Measurements from ENCODE around the gene NECTIN4. TPM values are rescaled to one million over a fixed set of nuclear protein-coding genes. Genes with fewer than 3 reads are reported as not detected.

The NECTIN4 gene
- total and polyA plus RNA-seq, 10 of the 15 experiments (the other 5 are each of a cell fraction or from before 2014, with no cell fraction given) = 2.8 to 8.7 (median 3.7) TPM

- TF ChIP-seq PRDM15 (CRISPR knock-in tag; IDR thresholded peaks at IDR 0.05) (no peak), MAX (IDR thresholded peaks at IDR 0.05; ENCODE audit: low read depth, low read length) (no peak), EGR1 (IDR thresholded peaks at IDR 0.05; ENCODE audit: borderline replicate concordance in 1 of 2, low read depth in 2 of 2, low read length in 2 of 2) (0 out of 3 replicates have a peak, but pooled peaks of 1 of the 2 experiments have one; percentile 5), NKRF (conservative IDR thresholded peaks at IDR 0.05) (no peak), PML (IDR thresholded peaks at IDR 0.05; ENCODE audit: low read length) (peak; percentile 54; the same call in 1 of the 2 replicates), SUZ12 (IDR thresholded peaks at IDR 0.05; ENCODE audit: unreplicated experiment) (no peak), MTA3 (IDR thresholded peaks at IDR 0.05; ENCODE audit: borderline replicate concordance, low read length) (peak; percentile 88; the same call in 1 of the 2 replicates), CEBPB (IDR thresholded peaks at IDR 0.05; ENCODE audit: borderline replicate concordance in 1 of 2, low read depth in 2 of 2, low read length in 2 of 2) (no peak), ATF3 (IDR thresholded peaks at IDR 0.05; ENCODE audit: borderline replicate concordance, extremely low read depth, low read depth, low read length) (no peak), SKIL (IDR thresholded peaks at IDR 0.05; ENCODE audit: low read depth, poor library complexity, severe bottlenecking) (no peak), CREB1 (IDR thresholded peaks at IDR 0.05; ENCODE audit: low read depth) (peak; percentile 72), IRF4 (IDR thresholded peaks at IDR 0.05; ENCODE audit: low read depth, low read length) (no peak), ZSCAN29 (IDR thresholded peaks at IDR 0.05) (no peak), STAT3 (IDR thresholded peaks at IDR 0.05; ENCODE audit: low read depth, low read length) (no peak), ATF7 (IDR thresholded peaks at IDR 0.05; ENCODE audit: low read depth) (peak; percentile 46), RUNX3 (IDR thresholded peaks at IDR 0.05; ENCODE audit: low read length) (no peak; the same call in none of the 2 replicates), RELB (IDR thresholded peaks at IDR 0.05; ENCODE audit: low read depth) (peak; percentile 64; the same call in 1 of the 2 replicates)
Observed at GRCh38 chr1:161068306-161069234, 20.8 kb downstream of the NECTIN4 start (continued).

Data from GM12878 (cell line).